GM19240 (cell line): ENCODE measurements around the gene NAT9.

Experiments
- DNase-seq: peaks from one replicate; pipeline ENCODE4 v3.0.0; 2011; ENCODE audit warnings: low spot score; ENCODE audit not compliant: insufficient read length

The NAT9 gene

GRCh38 chr17:74780443-74781238 lies 4.5 kb upstream of the NAT9 start:
- DNase-seq, result peak; percentile 33

GRCh38 chr17:74779948-74780400 lies 3.8 kb upstream of the NAT9 start:
- peak; percentile 64 for DNase-seq

- DNase-seq, result no peak
These were observed 3.4 kb upstream of the NAT9 start for GRCh38 chr17:74779501-74779900.

- no peak for DNase-seq
These were observed 2.8 kb upstream of the NAT9 start for GRCh38 chr17:74778960-74779359.

- no peak for DNase-seq
These were observed 1.9 kb upstream of the NAT9 start for GRCh38 chr17:74777901-74778515.

GRCh38 chr17:74776990-74777389 lies 845 bp upstream of the NAT9 start:
- no peak for DNase-seq

GRCh38 chr17:74775409-74776043 lies 619 bp downstream of the NAT9 start:
- no peak for DNase-seq

- DNase-seq, result no peak
These were observed 2.3 kb downstream of the NAT9 start for GRCh38 chr17:74773871-74774286.

GRCh38 chr17:74773414-74773813 lies 2.7 kb downstream of the NAT9 start:
- no peak for DNase-seq

GRCh38 chr17:74772053-74772452 lies 4.1 kb downstream of the NAT9 start:
- DNase-seq, result no peak

- DNase-seq, result no peak
These were observed 4.7 kb downstream of the NAT9 start for GRCh38 chr17:74771319-74771914.

- DNase-seq, result peak; percentile 68
These were observed 5.4 kb downstream of the NAT9 start for GRCh38 chr17:74770498-74771318.

- no peak for DNase-seq
These were observed 6.2 kb downstream of the NAT9 start for GRCh38 chr17:74769856-74770497.

GRCh38 chr17:74769266-74769855 lies 6.8 kb downstream of the NAT9 start:
- no peak for DNase-seq

- DNase-seq, result no peak
These were observed 7.4 kb downstream of the NAT9 start for GRCh38 chr17:74768763-74769114.

GRCh38 chr17:74768069-74768762 lies 7.9 kb downstream of the NAT9 start:
- DNase-seq, result no peak

GRCh38 chr17:74767111-74767516 lies 9.0 kb downstream of the NAT9 start:
- no peak for DNase-seq

GRCh38 chr17:74766413-74766812 lies 9.7 kb downstream of the NAT9 start:
- no peak for DNase-seq

- DNase-seq, result no peak
These were observed 11.3 kb downstream of the NAT9 start for GRCh38 chr17:74764751-74765286.
